ENCODE measurements around the gene GINS2.

GINS2 gene

GRCh38 chr16:85654251-85655095, 34.3 kb downstream of the GINS2 start:
- no peak for DNase-seq (ENCODE audit: low read depth in 2 of 2)

- no peak for DNase-seq (ENCODE audit: low read depth in 2 of 2)
These were observed 35.4 kb downstream of the GINS2 start for GRCh38 chr16:85653290-85653891.

GRCh38 chr16:85652431-85653221, 36.1 kb downstream of the GINS2 start:
- DNase-seq (ENCODE audit: low read depth in 2 of 2): no peak

- DNase-seq (ENCODE audit: low read depth in 2 of 2): no peak
These were observed 36.9 kb downstream of the GINS2 start for GRCh38 chr16:85651629-85652430.

GRCh38 chr16:85650844-85651628, 37.7 kb downstream of the GINS2 start:
- no peak for DNase-seq (ENCODE audit: low read depth in 2 of 2)

- no peak for DNase-seq (ENCODE audit: low read depth in 2 of 2)
These were observed 38.5 kb downstream of the GINS2 start for GRCh38 chr16:85650135-85650843.

- no peak for DNase-seq (ENCODE audit: low read depth in 2 of 2)
These were observed 39.2 kb downstream of the GINS2 start for GRCh38 chr16:85649411-85650134.

- no peak for DNase-seq (ENCODE audit: low read depth in 2 of 2)
These were observed 39.9 kb downstream of the GINS2 start for GRCh38 chr16:85648805-85649204.

- no peak for DNase-seq (ENCODE audit: low read depth in 2 of 2)
These were observed 40.6 kb downstream of the GINS2 start for GRCh38 chr16:85648070-85648714.

GRCh38 chr16:85646976-85647375, 41.8 kb downstream of the GINS2 start:
- DNase-seq (ENCODE audit: low read depth in 2 of 2): no peak

- no peak for DNase-seq (ENCODE audit: low read depth in 2 of 2)
These were observed 42.3 kb downstream of the GINS2 start for GRCh38 chr16:85646358-85646907.

GRCh38 chr16:85645021-85645589, 43.6 kb downstream of the GINS2 start:
- no peak for DNase-seq (ENCODE audit: low read depth in 2 of 2)

- no peak for DNase-seq (ENCODE audit: low read depth in 2 of 2)
These were observed 44.6 kb downstream of the GINS2 start for GRCh38 chr16:85644093-85644712.

- no peak for DNase-seq (ENCODE audit: low read depth in 2 of 2)
These were observed 45.1 kb downstream of the GINS2 start for GRCh38 chr16:85643631-85644030.

GRCh38 chr16:85642762-85643358, 45.9 kb downstream of the GINS2 start:
- no peak for DNase-seq (ENCODE audit: low read depth in 2 of 2)

GRCh38 chr16:85641776-85642176, 47.0 kb downstream of the GINS2 start:
- DNase-seq (ENCODE audit: low read depth in 2 of 2): no peak

GRCh38 chr16:85641305-85641704, 47.4 kb downstream of the GINS2 start:
- no peak for DNase-seq (ENCODE audit: low read depth in 2 of 2)

GRCh38 chr16:85640585-85640984, 48.2 kb downstream of the GINS2 start:
- no peak for DNase-seq (ENCODE audit: low read depth in 2 of 2)
